Renal pelvis (tissue), 4 donors: ENCODE results near the gene CDHR2. TPM values are rescaled to one million over a fixed set of nuclear protein-coding genes. Genes with fewer than 3 reads are reported as not detected.
"Not testable (repeated sequence)": the region's sequence is repeated elsewhere in the genome, so short reads cannot be mapped to it uniquely, and the experiment has no call there.

Experiments
- DNase-seq: peaks from one replicate; pipeline ENCODE4 v3.0.0-alpha.2; 2013
- polyA plus RNA-seq, 3 donors: library from polyadenylated mRNA; unstranded; fragments of 120-200 nt; gene quantifications; one replicate each; pipeline ENCODE4 v1.2.1, GENCODE V29; 2013; ENCODE audit not compliant: insufficient read length in 3 of 3

Gene CDHR2
- polyA plus RNA-seq, 3 donors, result 25.0 to 26.1 (median 26.0) TPM

DNA sequence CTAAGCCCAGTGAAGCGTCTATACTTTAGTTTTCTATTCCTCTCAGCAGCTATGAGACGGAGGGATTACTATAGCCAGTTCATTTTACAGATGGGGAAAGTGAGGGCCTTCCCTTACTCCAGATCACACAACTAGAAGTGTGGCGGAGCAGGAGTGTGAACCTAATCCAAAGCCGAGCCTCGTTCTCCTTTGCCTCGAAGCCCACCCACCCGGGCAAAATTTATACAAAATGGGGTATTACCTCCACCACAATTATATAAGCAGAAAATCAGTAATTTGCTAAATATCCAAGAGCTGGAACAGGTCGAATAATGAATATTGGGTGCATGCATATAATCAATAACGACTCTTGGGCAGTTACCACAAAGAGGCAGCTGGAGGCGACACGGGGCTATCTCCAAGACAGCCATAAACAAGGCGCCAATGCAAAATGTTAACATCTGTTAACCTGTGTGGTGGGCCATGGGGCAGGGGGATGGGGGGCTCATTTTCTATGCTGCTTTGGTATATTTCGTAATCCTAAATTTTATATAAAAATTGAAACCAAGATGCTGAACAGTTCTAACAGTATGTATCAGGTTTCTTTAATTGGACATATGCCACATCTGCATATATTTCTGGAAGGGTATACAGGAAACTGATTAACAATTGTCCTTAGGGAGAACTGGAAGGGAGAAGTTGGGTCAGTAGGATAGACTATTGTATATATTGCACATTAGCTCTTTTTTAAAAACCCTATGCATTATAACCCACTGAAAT is 10.7 kb upstream of the CDHR2 start:
- DNase-seq, result no peak

DNA sequence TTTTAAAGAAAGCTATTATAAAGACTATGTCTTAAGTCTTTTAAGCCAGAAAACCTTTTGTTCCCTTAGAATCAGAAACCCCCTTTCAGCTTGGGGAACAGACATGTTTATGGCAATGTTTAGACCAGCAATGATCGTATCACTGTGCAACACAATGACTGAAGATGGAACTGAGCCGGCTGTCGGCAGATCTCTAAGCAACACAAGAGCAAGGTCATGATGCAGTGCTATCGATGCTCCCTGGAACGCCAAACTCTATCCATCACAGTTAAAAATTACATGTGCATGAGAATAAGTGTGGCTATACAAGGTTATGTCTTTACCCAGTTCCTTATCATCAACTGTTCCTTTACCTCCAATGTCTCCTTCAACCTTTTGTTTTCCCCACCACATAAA is 10.2 kb upstream of the CDHR2 start:
- DNase-seq, result no peak

DNA sequence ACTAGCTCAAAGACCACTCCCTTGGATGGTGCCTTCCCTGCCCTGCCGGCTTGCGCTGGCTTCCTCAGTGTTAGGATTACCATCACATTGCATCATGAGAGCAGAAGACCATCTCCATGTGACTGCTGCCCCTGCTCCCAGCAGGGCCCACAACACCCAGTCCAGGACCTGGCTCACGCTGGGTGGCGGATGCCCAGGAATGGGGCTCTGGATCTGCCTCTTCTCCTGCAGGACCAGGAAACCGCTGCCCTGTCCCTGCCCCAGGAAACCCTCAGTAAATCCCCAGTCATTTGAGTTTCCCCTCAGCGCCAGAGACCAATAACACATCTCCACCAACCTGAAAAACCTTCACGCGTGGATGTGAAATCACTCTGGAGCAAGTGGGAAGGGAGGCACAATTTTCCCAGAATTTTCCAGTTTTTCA is 8.7 kb upstream of the CDHR2 start:
- DNase-seq, result no peak

DNA sequence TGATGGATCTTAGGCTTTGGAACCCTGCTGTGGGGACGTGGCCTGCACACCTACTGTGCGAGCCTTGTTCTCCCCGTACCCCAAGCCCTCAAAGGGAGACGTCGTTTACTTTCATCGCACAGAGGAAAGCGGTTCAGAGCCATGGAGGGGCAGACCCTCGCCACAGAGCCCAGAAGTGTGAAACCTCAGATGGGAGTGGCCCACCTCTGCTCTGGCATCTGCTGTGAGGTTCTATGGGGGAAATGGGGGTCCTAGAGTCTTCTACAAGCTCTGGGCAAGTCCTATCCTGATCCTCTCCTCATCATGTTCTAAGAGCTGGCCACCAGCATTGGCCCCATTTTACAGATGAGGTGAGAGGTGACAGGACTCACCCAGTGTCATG is 8.2 kb upstream of the CDHR2 start:
- no peak for DNase-seq

DNA sequence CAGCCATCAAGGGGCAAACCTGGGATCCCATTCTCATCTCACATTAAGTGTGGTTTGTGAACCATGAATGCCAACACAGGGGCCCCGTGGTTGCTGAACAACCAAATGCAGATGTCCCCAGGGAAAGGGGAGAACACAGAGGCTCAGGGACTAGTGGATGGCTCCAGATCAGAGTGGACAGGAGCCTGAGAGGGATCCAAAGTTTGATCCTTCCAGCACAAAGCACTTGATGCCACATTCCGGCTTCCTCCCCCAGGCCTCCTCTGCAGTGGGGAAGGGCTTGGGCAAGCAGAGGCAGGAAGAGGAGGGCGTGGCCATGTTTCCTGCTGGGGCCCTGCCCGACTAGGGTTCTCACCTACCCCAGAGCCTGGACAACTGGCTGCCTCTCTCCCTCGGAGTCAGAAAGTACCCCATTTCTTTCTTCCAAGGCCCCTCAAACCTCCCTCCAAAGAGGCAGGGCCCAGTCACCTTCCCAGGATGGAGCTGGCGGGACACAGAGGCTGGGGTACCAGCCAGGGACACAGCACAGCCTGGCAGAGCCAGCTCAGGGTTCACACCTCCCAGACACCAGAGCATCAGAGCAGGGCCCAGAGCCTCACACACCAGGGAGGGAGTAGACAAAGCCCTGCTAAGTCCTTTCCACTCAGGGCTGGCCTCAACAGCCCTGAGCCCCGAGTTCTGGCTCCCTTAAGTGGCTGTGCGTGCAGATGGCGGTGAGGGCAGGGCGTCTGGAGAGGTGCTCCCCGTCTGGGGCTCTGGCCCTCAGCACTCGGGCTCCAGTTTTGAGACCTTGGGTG is 7.6 kb upstream of the CDHR2 start:
- peak; percentile 61 for DNase-seq

DNA sequence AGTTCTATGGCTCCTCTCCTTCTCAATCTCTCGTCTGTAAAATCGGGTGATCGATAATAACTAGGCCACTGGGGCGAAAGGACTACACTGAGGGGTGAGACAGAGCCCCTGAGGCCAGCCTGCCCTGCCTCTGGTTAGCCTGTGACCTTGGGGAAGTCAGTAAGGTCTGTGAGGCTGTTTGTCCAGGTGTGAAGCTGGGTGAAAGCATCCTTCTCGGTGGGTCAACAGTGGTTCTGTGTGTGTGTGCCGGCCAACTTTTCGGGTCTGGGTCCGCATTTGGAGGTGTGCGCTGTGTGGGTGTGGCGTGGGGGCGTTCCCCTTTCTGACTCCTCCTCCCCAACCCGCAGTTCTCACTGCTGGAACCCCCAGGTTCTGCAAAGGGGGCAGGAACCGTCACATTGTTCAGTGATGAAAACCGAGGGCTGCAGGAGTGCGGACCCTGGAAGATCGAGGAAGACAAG is 7.0 kb upstream of the CDHR2 start:
- no peak for DNase-seq

DNA sequence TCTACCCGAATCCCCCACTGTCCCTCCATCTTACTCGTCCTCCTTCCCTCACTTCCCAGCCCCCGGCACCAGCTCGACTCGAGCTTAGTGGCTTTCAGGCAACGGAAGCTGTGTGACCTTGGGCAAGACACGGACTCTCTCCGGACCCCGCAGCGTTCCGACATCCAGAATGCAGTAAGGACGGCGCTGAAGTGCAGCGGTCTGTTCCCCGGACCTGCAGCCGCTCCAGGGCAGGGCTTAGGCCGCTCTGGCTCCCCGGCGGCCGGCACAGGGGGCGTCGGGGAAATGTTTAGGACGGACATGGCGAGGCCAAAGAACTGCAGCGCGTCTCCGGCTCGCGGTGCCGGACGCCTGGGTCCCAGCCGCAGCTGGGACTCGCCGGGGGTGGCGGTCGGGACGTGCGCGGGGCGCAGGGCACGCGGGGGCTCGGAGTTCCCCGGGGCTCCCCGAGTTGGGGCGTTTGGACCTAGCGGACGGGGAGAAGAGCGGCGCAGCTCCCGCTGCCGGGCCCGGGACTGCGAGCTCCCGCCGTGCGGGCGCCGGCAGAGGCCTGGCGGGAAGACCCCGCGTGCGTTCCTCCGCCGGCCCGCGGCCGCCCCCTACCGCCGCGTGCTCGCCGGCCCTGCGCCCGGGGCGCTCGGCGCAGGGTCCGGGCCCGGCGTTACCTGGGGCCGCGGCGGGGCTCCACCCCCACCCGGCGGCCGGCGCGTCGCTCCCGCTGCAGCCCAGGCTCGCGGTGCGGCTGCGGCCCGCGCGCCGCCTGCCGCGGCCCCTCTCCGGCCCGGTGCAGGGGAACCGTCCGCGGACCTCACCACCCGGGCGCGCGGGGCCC is 6.3 kb upstream of the CDHR2 start:
- no peak for DNase-seq

DNA sequence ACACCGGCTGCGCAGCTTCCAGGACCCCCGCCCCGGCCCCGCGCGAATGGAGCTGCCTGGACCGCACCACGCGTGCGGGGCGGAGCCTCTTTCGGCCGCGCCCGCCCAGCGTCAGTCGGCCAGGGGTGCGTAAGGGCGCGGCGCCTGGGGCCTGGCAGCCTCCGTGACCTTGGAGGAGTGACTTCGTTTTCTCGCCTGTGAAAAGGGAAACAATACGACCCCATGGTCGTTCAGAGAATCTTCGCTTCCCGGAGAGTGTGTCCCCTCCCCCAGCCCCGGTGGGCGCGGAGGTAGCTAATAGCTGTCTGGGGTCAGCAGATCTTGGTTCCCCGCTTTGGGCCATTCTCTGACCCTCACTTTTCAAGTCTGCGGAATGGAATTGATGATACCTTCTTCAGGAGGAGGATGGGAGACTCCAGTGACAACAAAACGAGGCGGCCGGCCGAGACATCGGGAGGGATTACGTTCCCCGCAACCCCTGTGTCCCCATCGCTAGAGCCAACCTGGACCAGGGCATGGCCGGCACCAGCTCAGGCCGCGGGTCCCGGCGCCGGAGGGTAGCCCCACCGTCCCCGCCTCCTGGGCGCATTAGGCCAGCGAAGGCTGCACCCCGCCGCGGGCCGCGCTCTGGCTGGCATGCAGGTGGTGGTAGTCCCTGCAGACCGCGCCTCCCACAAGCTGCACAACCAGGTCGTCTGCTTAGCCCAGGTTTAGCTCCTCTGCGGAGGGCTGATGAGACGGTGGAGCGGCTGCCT is 5.5 kb upstream of the CDHR2 start:
- peak; percentile 63 for DNase-seq

DNA sequence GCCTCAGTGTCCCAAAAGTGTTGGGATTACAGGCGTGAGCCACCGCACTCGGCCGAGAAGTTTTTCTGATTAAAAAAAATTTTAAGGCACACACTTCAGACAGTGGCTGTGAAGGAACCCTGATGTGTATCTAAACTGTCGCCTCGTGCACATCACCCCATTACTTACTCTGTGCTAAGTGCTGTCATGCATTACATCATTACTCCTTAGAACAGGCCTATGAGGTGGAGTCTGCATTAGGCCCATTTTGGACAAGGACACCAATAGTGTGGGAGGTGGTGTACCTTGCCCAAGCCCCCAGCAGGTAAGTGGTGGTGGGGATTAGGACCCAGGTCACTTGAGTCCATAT is 3.8 kb upstream of the CDHR2 start:
- no peak for DNase-seq

DNA sequence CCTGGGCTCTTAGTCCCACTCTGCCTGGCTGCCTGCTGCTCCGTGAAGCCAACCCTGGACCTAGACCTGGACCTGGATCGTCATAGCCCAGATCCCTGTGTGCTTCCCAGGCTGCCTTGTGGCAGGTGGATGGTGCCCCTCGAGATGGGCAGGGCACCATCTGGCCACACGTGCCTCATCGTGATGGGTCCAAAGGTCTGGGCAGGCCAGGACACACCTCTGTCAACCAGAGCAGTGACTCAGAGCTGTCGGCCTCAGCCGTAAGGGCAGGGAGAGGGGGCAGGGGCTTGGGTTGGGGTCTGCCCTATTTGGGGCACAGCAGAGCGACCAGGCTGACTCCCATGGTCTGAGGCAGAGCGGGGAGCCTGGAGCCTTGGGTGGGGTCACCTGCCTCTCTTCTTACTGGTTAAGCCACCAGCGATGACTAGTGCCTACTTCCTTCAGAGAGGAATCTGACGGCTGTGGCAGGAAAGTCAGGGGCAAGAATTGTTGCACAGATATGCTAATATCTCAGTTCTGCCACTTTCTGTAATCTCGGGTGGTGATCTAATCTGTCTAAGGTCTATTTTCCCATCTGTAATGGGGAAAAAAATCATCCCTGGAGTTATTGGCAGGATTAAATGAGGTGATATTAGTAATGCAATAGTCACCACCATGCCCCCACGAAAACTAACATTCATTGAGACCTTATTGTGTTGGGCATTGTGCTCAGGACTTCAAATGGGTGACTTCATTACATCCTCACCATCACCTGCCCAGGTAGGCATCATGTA is 3.2 kb upstream of the CDHR2 start:
- no peak for DNase-seq

DNA sequence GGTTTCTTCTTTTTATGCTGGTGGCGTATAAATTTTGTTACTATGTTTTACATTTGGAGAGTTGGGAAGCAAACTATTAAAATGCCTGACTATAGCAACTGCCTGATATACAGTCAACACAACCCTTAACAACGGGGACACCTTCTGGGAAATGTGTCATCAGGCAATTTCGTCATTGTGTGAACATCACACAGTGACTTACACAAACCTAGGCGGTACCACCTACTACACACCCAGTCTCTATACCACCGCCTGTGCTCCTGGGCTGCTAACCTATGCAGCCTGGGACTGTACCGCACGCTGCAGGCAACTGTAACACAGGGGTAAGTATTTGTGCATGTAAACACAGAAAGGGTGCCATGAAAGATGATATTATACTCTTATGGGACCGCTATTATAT is 1.3 kb upstream of the CDHR2 start:
- no peak for DNase-seq

DNA sequence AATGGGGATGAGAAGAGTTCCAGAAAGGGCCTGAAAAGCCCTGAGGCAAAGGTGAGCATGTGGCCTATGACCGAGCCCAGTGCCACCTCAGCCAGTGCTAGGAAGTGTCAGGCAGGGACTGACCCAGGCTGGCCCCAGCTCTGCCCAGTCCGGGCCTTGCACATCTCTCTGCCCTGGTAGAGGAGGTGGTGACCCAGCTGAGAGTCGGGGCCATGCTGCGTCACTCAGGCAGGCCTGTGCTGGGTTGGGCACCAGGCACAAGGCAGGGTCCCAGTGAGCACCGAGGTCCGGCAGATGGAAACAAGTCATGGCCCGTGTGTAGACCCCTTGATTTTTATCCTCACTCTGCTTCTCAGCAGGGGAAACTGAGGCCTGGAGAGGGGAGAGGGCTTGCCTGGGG is 729 bp downstream of the CDHR2 start:
- no peak for DNase-seq

DNA sequence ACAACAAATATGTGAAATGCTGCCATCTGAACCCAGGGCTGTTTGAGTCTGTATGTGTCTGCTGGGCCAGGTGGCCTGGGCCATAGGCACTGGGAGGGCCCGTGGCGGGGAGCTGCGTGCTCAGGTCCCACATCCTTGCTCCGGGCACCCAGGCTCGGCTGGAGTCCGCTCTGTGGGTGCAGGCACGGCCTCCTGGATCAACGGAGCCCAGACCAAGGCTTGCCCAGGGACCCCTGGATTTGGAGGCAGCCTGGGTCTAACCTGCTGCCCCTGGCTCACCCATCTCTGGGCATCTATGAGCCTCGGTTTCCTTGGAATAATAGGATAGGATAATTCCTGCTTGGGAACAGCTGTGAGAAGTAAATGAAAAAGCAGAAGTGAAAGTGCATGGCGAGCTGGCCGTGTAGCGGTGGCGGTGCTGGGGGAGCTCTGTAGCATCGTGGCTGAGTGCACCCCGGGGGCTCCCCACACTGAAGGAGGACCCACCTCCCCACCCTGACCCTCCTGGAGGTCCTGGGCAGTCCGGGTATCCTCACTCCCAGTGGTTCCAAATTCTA is 1.2 kb downstream of the CDHR2 start:
- no peak for DNase-seq

DNA sequence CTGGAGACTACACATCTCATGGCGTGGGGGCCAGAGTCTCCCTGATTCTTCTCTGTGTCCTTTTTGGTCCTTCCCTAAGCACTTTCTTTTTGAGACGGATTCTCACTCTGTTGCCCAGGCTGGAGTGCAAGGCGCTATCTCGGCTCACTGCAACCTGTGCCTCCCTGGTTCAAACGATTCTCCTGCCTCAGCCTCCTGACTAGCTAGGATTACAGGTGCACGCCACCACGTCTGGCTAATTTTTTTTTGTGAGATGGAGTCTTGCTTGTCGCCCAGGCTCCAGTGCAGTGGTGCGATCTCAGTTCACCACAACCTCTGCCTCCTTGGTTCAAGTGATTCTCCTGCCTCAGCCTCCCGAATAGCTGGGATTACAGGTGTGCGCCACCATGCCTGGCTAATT is 1.8 kb downstream of the CDHR2 start:
- not testable (repeated sequence) for DNase-seq

DNA sequence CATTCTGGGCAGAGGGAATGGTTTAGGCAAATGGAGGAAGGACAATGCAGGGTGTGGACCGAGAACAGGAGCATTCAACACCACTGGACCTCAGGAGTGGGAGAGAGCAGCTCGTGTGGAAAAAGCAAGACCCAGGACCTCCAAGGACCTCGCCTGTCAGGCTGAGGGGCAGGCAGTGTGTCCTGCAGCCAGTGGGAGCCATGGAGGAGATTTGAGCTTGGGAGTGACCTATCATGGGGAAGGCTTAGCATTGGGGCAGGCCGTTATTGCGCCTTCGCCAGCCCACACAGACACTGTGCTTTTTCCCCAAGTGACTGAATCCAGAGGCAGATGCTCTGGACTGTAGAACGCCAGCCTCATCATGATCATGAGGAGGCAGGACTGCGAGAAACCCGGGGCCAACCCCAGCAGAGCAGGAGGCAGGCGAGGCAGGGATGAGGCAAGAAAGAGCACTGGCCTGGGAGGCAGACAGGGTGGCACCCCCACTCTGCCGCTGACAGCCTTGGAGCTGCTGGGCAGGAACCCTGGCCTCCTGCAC is 3.3 kb downstream of the CDHR2 start:
- no peak for DNase-seq

DNA sequence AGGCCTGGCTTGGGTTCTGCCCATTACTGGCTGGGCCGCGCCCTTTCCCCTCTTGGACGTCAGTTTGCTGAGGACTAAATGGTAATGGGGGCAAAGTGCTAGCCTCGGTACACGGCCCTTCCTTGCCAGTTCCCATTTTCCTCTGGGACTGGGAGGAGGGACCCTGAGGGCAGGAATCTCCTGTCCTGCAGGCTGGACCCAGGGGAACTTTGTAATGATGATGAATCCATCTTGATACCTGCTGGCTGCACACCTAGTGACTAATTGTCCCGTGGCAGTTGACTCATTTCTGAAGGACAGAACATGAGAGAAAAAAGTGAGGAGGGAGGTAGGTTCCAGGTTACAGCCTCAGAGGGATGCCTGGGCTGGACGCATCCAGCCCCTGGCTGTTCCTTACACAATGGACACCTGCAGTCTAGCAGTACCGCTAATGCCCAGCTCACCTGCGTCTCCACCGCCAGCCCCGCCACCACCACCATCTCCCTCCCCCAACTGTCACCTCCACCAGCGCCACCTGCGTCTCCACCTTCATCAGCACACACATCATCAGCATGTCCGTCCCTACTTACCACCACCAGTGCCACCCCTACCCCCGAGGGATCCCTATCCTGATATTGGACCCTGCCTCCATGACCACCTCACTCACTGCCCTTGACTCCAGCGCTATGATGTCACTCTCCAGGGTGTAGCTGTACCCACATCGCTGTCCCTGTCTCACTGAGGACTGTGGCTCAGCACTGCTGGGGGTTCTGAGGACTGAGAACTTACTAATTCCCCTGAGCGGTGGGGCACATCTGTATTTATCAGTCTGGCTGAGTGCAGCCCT is 4.3 kb downstream of the CDHR2 start:
- DNase-seq, result no peak

DNA sequence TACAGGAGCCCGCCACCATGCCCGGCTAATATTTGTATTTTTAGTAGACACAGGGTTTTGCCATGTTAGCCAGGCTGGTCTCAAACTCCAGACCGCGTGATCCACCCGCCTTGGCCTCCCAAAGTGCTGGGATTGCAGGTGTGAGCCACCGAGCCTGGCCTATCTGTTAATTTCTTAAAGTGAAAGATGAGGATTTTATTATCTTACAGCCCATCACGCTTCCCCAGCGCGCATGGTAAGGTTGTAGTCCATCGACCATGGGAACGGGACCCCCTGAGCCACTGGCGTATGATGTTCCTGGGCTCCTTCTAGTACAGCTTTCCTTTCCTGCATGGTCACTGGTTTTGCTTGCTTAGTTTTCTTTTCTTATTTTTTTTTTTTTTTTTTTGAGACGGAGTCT is 8.7 kb downstream of the CDHR2 start:
- DNase-seq, result no peak

DNA sequence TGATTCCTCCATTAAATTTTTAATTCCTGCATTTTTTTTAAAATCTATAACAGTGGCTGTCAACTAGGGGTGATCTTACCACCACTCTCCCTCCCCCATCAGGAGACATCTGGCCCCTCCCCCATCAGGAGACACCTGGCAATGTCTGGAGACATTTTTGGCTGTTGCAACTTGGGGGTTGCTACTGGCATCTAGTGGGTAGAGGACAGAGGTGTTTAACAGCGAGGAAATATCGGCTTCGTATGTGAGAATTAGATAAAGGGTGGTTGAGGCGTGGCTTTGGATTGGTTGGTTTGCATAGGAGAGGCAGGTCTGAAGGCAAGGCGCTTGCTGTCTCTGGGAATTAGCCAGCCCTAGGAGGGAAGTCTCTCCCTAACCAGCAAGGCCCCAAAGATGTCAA is 10.5 kb downstream of the CDHR2 start:
- no peak for DNase-seq

DNA sequence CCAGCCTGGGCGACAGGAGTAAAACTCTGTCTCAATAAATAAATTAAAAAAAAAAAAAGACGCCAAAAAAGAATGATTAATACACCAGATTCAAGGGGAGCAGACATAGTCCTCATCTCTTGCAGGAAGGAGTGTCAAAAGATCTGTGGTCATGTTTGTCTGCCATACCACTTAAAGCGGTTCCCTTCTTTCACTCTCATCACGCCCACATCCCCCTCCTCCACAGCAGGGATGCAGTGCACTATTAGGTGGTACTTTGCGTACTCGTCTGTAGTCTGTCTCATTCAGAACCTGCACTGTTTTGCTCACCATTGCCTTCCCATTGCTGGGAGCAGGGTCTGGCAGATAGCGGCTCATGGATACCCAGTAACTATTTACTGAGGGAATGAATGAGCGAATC is 11.2 kb downstream of the CDHR2 start:
- DNase-seq, result no peak

DNA sequence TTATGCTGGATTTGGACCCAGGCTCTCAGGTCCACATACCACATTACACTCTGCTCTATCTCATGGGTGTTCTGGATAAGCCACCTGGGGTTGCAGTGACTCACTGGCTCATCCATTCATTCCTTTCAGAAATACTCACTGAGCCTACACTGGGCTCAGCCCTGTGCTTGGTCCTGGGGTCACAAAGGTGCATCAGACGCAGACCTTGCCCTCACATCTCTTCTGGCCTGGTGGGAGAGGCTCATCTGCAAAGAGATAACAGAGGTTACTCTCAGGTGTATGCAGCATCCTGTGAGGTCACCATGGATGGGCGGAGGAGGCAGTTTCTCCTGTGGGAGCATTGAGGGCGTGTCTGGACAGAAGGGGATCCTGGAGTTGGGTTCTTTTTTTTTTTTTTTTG is 12.1 kb downstream of the CDHR2 start:
- no peak for DNase-seq
